K562 (cell line): Measurements from ENCODE around the gene HGFAC. TPM values are rescaled to one million over a fixed set of nuclear protein-coding genes. Genes with fewer than 3 reads are reported as not detected.

Experiments
- ATAC-seq: fragments of 200-7000 bp; cut with Tn5 transposase; 3 replicates; pipeline ENCODE4 v1.9.1; 2020; ENCODE audit warnings: moderate library complexity
- BruUV-seq: library from RNA; stranded (reverse); fragments of 400-500 nt; replicated peaks from 2 replicates; lab custom pipeline; 2021; lab: Mats Ljungman, UMichigan
- CTCF ChIA-PET: fragments of 300-600 bp; formaldehyde crosslinking; extraction: SDS; loops from one replicate; lab custom pipeline; 2021; ENCODE audit warnings: low intra/inter-chr PET ratio; lab: Yijun Ruan, JAX
- POLR2A ChIA-PET: fragments of 300-600, 350-650 bp; sonication (Branson Sonifier 250); formaldehyde crosslinking; extraction: SDS; loops from one replicate; lab custom pipeline; 2021; ENCODE audit warnings: antibody characterized with exemption, inconsistent platforms; lab: Yijun Ruan, JAX
- DNase-seq, 4 experiments: peaks; one replicate each; pipeline versions ENCODE4 v3.0.0 to v3.0.0-alpha.2; 2011 to 2018; ENCODE audit warnings: low spot score in 3 of 4, mixed read lengths in 3 of 4; ENCODE audit errors: extremely low read depth in 1 of 4
- FAIRE-seq: peaks from 2 replicates; lab custom pipeline; 2011; peaks lifted over from hg19 to GRCh38; lab: Jason Lieb, UNC
- H2AFZ ChIP-seq: 2 replicates; pipeline ENCODE4 v1.6.0; 2011; ENCODE audit warnings: low read depth, low read length, control low read depth, inconsistent platforms
- H3K27ac ChIP-seq: fragments of 200-600 bp; 3 replicates; pipeline ENCODE4 v1.8.0; 2011; ENCODE audit warnings: low read depth, mild to moderate bottlenecking, control low read depth, inconsistent platforms, low read length, moderate library complexity, mixed read lengths; ENCODE audit errors: extremely low read depth
- H3K27me3 ChIP-seq, 2 experiments: fragments of 300-600 bp in 1 of 2; 2 replicates in 1 of 2; 3 replicates in 1 of 2; pipeline versions ENCODE4 v1.6.0 to v1.8.0; 2011; ENCODE audit warnings: inconsistent platforms in 2 of 2, low read length in 2 of 2, mild to moderate bottlenecking in 1 of 2, mixed read lengths in 1 of 2, moderate library complexity in 1 of 2; ENCODE audit not compliant: control insufficient read depth in 2 of 2, insufficient read depth in 2 of 2
- H3K36me3 ChIP-seq: fragments of 300-600 bp; 3 replicates; pipeline ENCODE4 v1.8.0; 2011; ENCODE audit warnings: mild to moderate bottlenecking, low read length, inconsistent platforms; ENCODE audit not compliant: control insufficient read depth, insufficient read depth
- H3K4me1 ChIP-seq, 2 experiments: fragments of 200-600 bp in 1 of 2; replicated peaks in 1 of 2; 2 replicates in 1 of 2; 3 replicates in 1 of 2; pipeline versions ENCODE4 v1.5.1 to v1.8.0; 2011; ENCODE audit warnings: inconsistent platforms in 2 of 2, low read length in 2 of 2, mild to moderate bottlenecking in 1 of 2, mixed read lengths in 1 of 2, moderate library complexity in 1 of 2; ENCODE audit not compliant: control insufficient read depth in 2 of 2, insufficient read depth in 2 of 2
- H3K4me2 ChIP-seq: 2 replicates; pipeline ENCODE4 v1.6.1; 2011; ENCODE audit warnings: low read length, control low read depth, inconsistent platforms, mixed read lengths; ENCODE audit not compliant: insufficient read depth
- H3K4me3 ChIP-seq: fragments of 200-600 bp; sonication (generic), shearing (Covaris generic); 2 replicates; pipeline ENCODE4 v1.5.1; 2016; ENCODE audit warnings: control low read depth, inconsistent platforms
- H3K79me2 ChIP-seq: fragments of 200-600 bp; 3 replicates; pipeline ENCODE4 v1.8.0; 2011; ENCODE audit warnings: low read length, inconsistent platforms; ENCODE audit not compliant: control insufficient read depth, insufficient read depth
- H3K9ac ChIP-seq, 2 experiments: 2 replicates each; pipeline versions ENCODE4 v1.6.0 to v1.6.1; 2011; ENCODE audit warnings: low read depth in 2 of 2, low read length in 2 of 2, control low read depth in 1 of 2, inconsistent platforms in 1 of 2, mild to moderate bottlenecking in 1 of 2, mixed read lengths in 1 of 2; ENCODE audit not compliant: insufficient read depth in 1 of 2
- H3K9me1 ChIP-seq: one replicate; pipeline ENCODE4 v1.6.0; 2011; ENCODE audit warnings: inconsistent platforms, mild to moderate bottlenecking, low read length, moderate library complexity; ENCODE audit not compliant: control insufficient read depth, insufficient read depth
- H3K9me3 ChIP-seq: replicated peaks from 2 replicates; pipeline ENCODE4 v1.5.1; 2011; ENCODE audit warnings: low read depth, low read length, inconsistent platforms; ENCODE audit not compliant: control insufficient read depth, insufficient read depth
- H4K20me1 ChIP-seq: replicated peaks from 2 replicates; pipeline ENCODE4 v1.6.1; 2011; ENCODE audit warnings: low read length, inconsistent platforms, mixed read lengths; ENCODE audit not compliant: control insufficient read depth, insufficient read depth
- CAMTA2 ChIP-seq: fragments of 250-450 bp; sonication (Bioruptor Pico); conservative IDR thresholded peaks from 2 replicates; pipeline ENCODE4 v1.5.1; 2022
- CEBPB ChIP-seq: fragments of 450-650 bp; IDR thresholded peaks from 2 replicates; pipeline ENCODE4 v1.6.1; 2016; ENCODE audit warnings: missing genetic modification characterization, missing compliant biosample characterization
- CSDE1 ChIP-seq, 2 experiments: fragments of 450-650 bp; IDR thresholded peaks; 2 replicates each; pipeline ENCODE4 v1.6.1; 2016; ENCODE audit warnings: mild to moderate bottlenecking in 1 of 2
- MED1 ChIP-seq: sonication (generic); formaldehyde crosslinking; IDR thresholded peaks from 2 replicates; pipeline ENCODE4 v1.8.1; 2023; ENCODE audit warnings: missing genetic modification reagents, borderline replicate concordance
- NCOR1 ChIP-seq: fragments of 450-650 bp; IDR thresholded peaks from 2 replicates; pipeline ENCODE4 v1.6.1; 2016; ENCODE audit warnings: mild to moderate bottlenecking, moderate library complexity
- NR1H2 ChIP-seq: sonication (generic); formaldehyde crosslinking; IDR thresholded peaks from 2 replicates; pipeline ENCODE4 v1.4.0; 2020; ENCODE audit warnings: mild to moderate bottlenecking, missing genetic modification reagents
- SAFB ChIP-seq: fragments of 200-400 bp; formaldehyde crosslinking; IDR thresholded peaks from 2 replicates; pipeline ENCODE4 v1.6.1; 2017; ENCODE audit warnings: low read depth, low read length, borderline replicate concordance
- SRSF1 ChIP-seq: fragments of 200-400 bp; formaldehyde crosslinking; IDR thresholded peaks from 2 replicates; pipeline ENCODE4 v1.6.1; 2017; ENCODE audit warnings: mild to moderate bottlenecking, low read depth, low read length, moderate library complexity
- ZBED1 ChIP-seq: IDR thresholded peaks from 2 replicates; pipeline ENCODE4 v1.6.1; 2014
- ZNF436 ChIP-seq: fragments of 250-450, 450-650 bp; sonication (Bioruptor Pico); formaldehyde crosslinking; IDR thresholded peaks from 2 replicates; pipeline ENCODE4 v1.7.0; 2020; ENCODE audit warnings: mild to moderate bottlenecking
- ZNF445 ChIP-seq: fragments of 250-450 bp; sonication (Bioruptor Pico); IDR thresholded peaks from 2 replicates; pipeline ENCODE4 v1.4.0; 2020; ENCODE audit warnings: low read depth, mild to moderate bottlenecking, moderate library complexity
- ZNF644 ChIP-seq: fragments of 200-800 bp; sonication (Bioruptor generic); IDR thresholded peaks from 2 replicates; pipeline ENCODE4 v1.6.1; 2016; ENCODE audit warnings: low read depth, missing genetic modification characterization, missing compliant biosample characterization
- WGBS: fragments of 100-300 bp; shearing (Covaris generic); methylation state at CpG from one replicate; pipeline ENCODE4 v1.1.6; 2016; ENCODE audit warnings: low coverage, mixed read lengths; ENCODE audit not compliant: insufficient coverage; ENCODE audit errors: missing lambda C conversion rate; 5-methylcytosine and 5-hydroxymethylcytosine counted together
- in situ Hi-C: fragments of 300-500 bp; cut with MboI; formaldehyde crosslinking; loops from 4 replicates; pipeline ENCODE4 v1.15.0; 2018; ENCODE audit warnings: inconsistent platforms, mixed read lengths
- intact Hi-C: fragments of 100-400 bp; cut with micrococcal nuclease; formaldehyde crosslinking; loops from 2 replicates; pipeline ENCODE4 v1.14.2; 2022
- polyA plus RNA-seq, 8 experiments: library from polyadenylated mRNA; depleted of rRNA in 4 of 8; stranded (reverse) in 5 of 8; unstranded in 3 of 8; fragments of >200 nt; fragmentation: Nextera tagmentation in 2 of 8; fragmentation: Illumina TruSeq in 1 of 8; extraction: Ambion mirVana in 2 of 8; extraction: Trizol in 1 of 8; gene quantifications; 2 replicates each; pipeline versions ENCODE4 v1.2.1 to v1.2.3, GENCODE V29; 2011 to 2014; ENCODE audit warnings: inconsistent platforms in 1 of 8, missing spikeins in 1 of 8
- total RNA-seq, 7 experiments: library from RNA; depleted of rRNA in 6 of 7; stranded (reverse); fragments of >200 nt in 6 of 7; fragmentation: Illumina TruSeq in 2 of 7; extraction: Trizol in 2 of 7; gene quantifications; 2 replicates each; pipeline versions ENCODE4 v1.2.1 to v1.2.3, GENCODE V29; 2011 to 2021; ENCODE audit warnings: low replicate concordance in 1 of 7
- TF ChIP-seq, protein P1 (sequence below): sonication (generic); formaldehyde crosslinking; IDR thresholded peaks from 2 replicates; pipeline ENCODE4 v1.8.0; 2022; ENCODE audit warnings: mild to moderate bottlenecking, missing genetic modification reagents
- TF ChIP-seq, protein P2 (sequence below): fragments of 250-450 bp; sonication (Bioruptor Pico); IDR thresholded peaks from 2 replicates; pipeline ENCODE4 v1.5.0; 2020; ENCODE audit warnings: mild to moderate bottlenecking

Gene HGFAC
- total and polyA plus RNA-seq, 9 of the 15 experiments (the other 6 are each of a cell fraction or from before 2014, with no cell fraction given): 0.13 TPM; not detected in 8

DNA sequence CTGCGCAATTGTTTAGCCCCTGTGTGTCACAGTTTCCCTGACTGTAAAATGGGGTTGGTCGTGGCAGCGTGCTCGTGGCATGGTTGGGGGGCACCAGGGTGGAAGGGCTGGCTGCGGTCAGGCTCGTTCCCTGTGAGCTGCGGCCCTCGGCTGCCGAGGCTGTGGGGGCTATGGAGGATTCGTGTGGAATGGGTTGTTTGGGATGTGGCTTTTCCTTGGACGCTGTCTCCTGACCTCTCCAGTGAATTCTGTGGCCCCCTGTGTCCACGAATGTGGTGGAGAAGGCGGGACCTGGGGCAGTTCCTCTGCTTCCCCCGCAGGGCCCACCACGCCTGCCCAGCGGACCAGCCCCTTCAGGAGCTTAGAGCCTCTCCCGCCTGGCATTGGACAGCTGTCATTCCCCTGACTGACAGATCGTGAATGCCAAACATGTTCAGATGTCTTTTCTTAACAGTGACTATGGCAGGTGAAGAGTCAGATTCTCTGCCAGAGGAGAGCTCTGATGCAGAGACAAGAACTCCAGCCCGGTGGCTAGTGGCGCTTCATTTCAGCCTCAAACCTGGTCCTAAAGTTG lies 17.2 kb upstream of the HGFAC start:
- H3K27ac ChIP-seq: no peak overlapping the region
- ATAC-seq (no peak), DNase-seq (no peak), FAIRE-seq (no peak)
- no peaks in the 10 kb centered on the region for H3K9me1 ChIP-seq
- H3K27me3 ChIP-seq: peaks cover 0 to 26% of the 10 kb centered on the region in 2 experiments; a peak in 2 of 5 replicates
- H3K9me3 ChIP-seq: no peaks in the 10 kb centered on the region
- no TSS peak for BruUV-seq
- 16% methylated on average over 19 of the region's 20 CpGs for WGBS
- H3K36me3 ChIP-seq: no peaks in the 10 kb centered on the region
- 0 out of 2 replicates have a peak, but pooled peaks cover 8% of the 10 kb centered on the region for H4K20me1 ChIP-seq
- no peak overlapping the region for H2AFZ ChIP-seq
- in situ Hi-C loops (no loop called here), intact Hi-C loops (no loop called here)
- H3K9ac ChIP-seq: no peak overlapping the region
- no peak overlapping the region for H3K4me2 ChIP-seq
- no peaks in the 10 kb centered on the region for H3K79me2 ChIP-seq
- H3K4me3 ChIP-seq: no peak overlapping the region
- peaks cover 0 to 21% of the 10 kb centered on the region in 2 experiments; a peak in 1 of 5 replicates for H3K4me1 ChIP-seq
- CTCF ChIA-PET: no interaction called here
- POLR2A ChIA-PET: interaction anchor here (0.5 to 0.9 kb wide), 2 partner anchors 15 to 881 kb away, joined by 3 read pairs; no protein-coding TSS in a partner anchor
- no peak for TF ChIP-seq SAFB
- TF ChIP-seq ZNF644: no peak
- no peak for TF ChIP-seq MED1 (CRISPR knock-in tag)
- no peak for TF ChIP-seq CSDE1 (IDR thresholded peaks at IDR 0.05)
- no peak for TF ChIP-seq CEBPB (tag)
- TF ChIP-seq NCOR1: no peak
- TF ChIP-seq, protein P1, sequence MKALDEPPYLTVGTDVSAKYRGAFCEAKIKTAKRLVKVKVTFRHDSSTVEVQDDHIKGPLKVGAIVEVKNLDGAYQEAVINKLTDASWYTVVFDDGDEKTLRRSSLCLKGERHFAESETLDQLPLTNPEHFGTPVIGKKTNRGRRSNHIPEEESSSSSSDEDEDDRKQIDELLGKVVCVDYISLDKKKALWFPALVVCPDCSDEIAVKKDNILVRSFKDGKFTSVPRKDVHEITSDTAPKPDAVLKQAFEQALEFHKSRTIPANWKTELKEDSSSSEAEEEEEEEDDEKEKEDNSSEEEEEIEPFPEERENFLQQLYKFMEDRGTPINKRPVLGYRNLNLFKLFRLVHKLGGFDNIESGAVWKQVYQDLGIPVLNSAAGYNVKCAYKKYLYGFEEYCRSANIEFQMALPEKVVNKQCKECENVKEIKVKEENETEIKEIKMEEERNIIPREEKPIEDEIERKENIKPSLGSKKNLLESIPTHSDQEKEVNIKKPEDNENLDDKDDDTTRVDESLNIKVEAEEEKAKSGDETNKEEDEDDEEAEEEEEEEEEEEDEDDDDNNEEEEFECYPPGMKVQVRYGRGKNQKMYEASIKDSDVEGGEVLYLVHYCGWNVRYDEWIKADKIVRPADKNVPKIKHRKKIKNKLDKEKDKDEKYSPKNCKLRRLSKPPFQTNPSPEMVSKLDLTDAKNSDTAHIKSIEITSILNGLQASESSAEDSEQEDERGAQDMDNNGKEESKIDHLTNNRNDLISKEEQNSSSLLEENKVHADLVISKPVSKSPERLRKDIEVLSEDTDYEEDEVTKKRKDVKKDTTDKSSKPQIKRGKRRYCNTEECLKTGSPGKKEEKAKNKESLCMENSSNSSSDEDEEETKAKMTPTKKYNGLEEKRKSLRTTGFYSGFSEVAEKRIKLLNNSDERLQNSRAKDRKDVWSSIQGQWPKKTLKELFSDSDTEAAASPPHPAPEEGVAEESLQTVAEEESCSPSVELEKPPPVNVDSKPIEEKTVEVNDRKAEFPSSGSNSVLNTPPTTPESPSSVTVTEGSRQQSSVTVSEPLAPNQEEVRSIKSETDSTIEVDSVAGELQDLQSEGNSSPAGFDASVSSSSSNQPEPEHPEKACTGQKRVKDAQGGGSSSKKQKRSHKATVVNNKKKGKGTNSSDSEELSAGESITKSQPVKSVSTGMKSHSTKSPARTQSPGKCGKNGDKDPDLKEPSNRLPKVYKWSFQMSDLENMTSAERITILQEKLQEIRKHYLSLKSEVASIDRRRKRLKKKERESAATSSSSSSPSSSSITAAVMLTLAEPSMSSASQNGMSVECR (CRISPR knock-in tag): no peak
- no peak for TF ChIP-seq ZNF445 (CRISPR knock-in tag)
- TF ChIP-seq ZBED1: no peak
- no peak for TF ChIP-seq NR1H2 (CRISPR knock-in tag)
- TF ChIP-seq CAMTA2 (CRISPR knock-in tag): no peak
- TF ChIP-seq SRSF1: no peak
- TF ChIP-seq, protein P2, sequence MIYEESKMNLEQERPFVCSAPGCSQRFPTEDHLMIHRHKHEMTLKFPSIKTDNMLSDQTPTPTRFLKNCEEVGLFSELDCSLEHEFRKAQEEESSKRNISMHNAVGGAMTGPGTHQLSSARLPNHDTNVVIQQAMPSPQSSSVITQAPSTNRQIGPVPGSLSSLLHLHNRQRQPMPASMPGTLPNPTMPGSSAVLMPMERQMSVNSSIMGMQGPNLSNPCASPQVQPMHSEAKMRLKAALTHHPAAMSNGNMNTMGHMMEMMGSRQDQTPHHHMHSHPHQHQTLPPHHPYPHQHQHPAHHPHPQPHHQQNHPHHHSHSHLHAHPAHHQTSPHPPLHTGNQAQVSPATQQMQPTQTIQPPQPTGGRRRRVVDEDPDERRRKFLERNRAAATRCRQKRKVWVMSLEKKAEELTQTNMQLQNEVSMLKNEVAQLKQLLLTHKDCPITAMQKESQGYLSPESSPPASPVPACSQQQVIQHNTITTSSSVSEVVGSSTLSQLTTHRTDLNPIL (CRISPR knock-in tag): no peak
- no peak for TF ChIP-seq ZNF436
